AG10803 (cell line): ENCODE results near the gene SRP68.

ENCODE experiments used
- DNase-seq: peaks from one replicate; pipeline ENCODE4 v3.0.0; 2010; ENCODE audit warnings: low read depth
- H3K4me3 ChIP-seq: 2 replicates; pipeline ENCODE4 v1.5.1; 2011; ENCODE audit warnings: mild to moderate bottlenecking, low read length, control low read depth
- CTCF ChIP-seq: conservative IDR thresholded peaks from 2 replicates; pipeline ENCODE4 v1.5.1; 2011; ENCODE audit warnings: mild to moderate bottlenecking, low read length, control low read depth, inconsistent platforms

SRP68 gene

GRCh38 chr17:76022285-76022684 is 50.0 kb downstream of the SRP68 start:
- no peak for TF ChIP-seq CTCF
- no peak overlapping the region for H3K4me3 ChIP-seq
- DNase-seq: no peak

GRCh38 chr17:76019833-76020467 is 52.4 kb downstream of the SRP68 start:
- DNase-seq: no peak
- TF ChIP-seq CTCF: no peak
- no peak overlapping the region for H3K4me3 ChIP-seq

GRCh38 chr17:76018801-76019200 is 53.5 kb downstream of the SRP68 start:
- no peak for DNase-seq
- no peak overlapping the region for H3K4me3 ChIP-seq
- no peak for TF ChIP-seq CTCF

- no peak overlapping the region for H3K4me3 ChIP-seq
- no peak for TF ChIP-seq CTCF
- no peak for DNase-seq
Measured at GRCh38 chr17:76018340-76018680, 54.0 kb downstream of the SRP68 start.

GRCh38 chr17:76017481-76018339 is 54.6 kb downstream of the SRP68 start:
- no peak for DNase-seq
- no peak for TF ChIP-seq CTCF
- H3K4me3 ChIP-seq: no peak overlapping the region

GRCh38 chr17:76014925-76015261 is 57.4 kb downstream of the SRP68 start:
- TF ChIP-seq CTCF: no peak
- no peak for DNase-seq
- no peak overlapping the region for H3K4me3 ChIP-seq
